ENCODE data around the gene ITGA4.

Gene ITGA4

GRCh38 chr2:181459621-181460021, 2.4 kb downstream of the ITGA4 start:
- DNase-seq: no peak

- no peak for DNase-seq
Observed at GRCh38 chr2:181461056-181461997, 4.1 kb downstream of the ITGA4 start.

GRCh38 chr2:181462033-181462432, 4.8 kb downstream of the ITGA4 start:
- DNase-seq: no peak

GRCh38 chr2:181463588-181463987, 6.4 kb downstream of the ITGA4 start:
- DNase-seq: no peak

- no peak for DNase-seq
Observed at GRCh38 chr2:181464966-181465365, 7.8 kb downstream of the ITGA4 start.

- DNase-seq: no peak
Observed at GRCh38 chr2:181465676-181466375, 8.6 kb downstream of the ITGA4 start.

- DNase-seq: no peak
Observed at GRCh38 chr2:181466661-181467576, 9.7 kb downstream of the ITGA4 start.

- no peak for DNase-seq
Observed at GRCh38 chr2:181467966-181468707, 11.0 kb downstream of the ITGA4 start.

- no peak for DNase-seq
Observed at GRCh38 chr2:181468811-181469210, 11.6 kb downstream of the ITGA4 start.

- DNase-seq: no peak
Observed at GRCh38 chr2:181471226-181471625, 14.0 kb downstream of the ITGA4 start.

- no peak for DNase-seq
Observed at GRCh38 chr2:181471783-181472182, 14.6 kb downstream of the ITGA4 start.

GRCh38 chr2:181472990-181473389, 15.8 kb downstream of the ITGA4 start:
- no peak for DNase-seq

GRCh38 chr2:181474222-181474881, 17.2 kb downstream of the ITGA4 start:
- DNase-seq: no peak

- DNase-seq: no peak
Observed at GRCh38 chr2:181483211-181483610, 26.0 kb downstream of the ITGA4 start.

- DNase-seq: no peak
Observed at GRCh38 chr2:181483876-181484275, 26.7 kb downstream of the ITGA4 start.

- no peak for DNase-seq
Observed at GRCh38 chr2:181484851-181485637, 27.9 kb downstream of the ITGA4 start.

- DNase-seq: peak; percentile 13
Observed at GRCh38 chr2:181485638-181485946, 28.4 kb downstream of the ITGA4 start.

- DNase-seq: no peak
Observed at GRCh38 chr2:181499231-181499630, 42.0 kb downstream of the ITGA4 start.

- DNase-seq: no peak
Observed at GRCh38 chr2:181500201-181500600, 43.0 kb downstream of the ITGA4 start.

- DNase-seq: no peak
Observed at GRCh38 chr2:181515719-181516118, 58.5 kb downstream of the ITGA4 start.

GRCh38 chr2:181516992-181517391, 59.8 kb downstream of the ITGA4 start:
- DNase-seq: no peak
